HL-60 (cell line): ENCODE data around the gene UNC5C.

ENCODE experiments used
- DNase-seq, 2 experiments: peaks; one replicate each; pipeline ENCODE4 v3.0.0-alpha.2; 2010 to 2020; ENCODE audit warnings: low read depth in 1 of 2, low spot score in 1 of 2
- H3K27ac ChIP-seq: fragments of 250-450 bp; sonication (Bioruptor Pico); replicated peaks from 2 replicates; pipeline ENCODE4 v1.5.1; 2020; ENCODE audit warnings: mild to moderate bottlenecking, moderate library complexity
- H3K27me3 ChIP-seq: fragments of 250-450 bp; sonication (Bioruptor Pico); 2 replicates; pipeline ENCODE4 v1.5.1; 2021; ENCODE audit warnings: mild to moderate bottlenecking, moderate library complexity; ENCODE audit not compliant: insufficient read depth, poor library complexity, severe bottlenecking
- H3K4me3 ChIP-seq: replicated peaks from 2 replicates; pipeline ENCODE4 v1.5.1; 2011; ENCODE audit warnings: mild to moderate bottlenecking, control low read depth, low read length; ENCODE audit not compliant: insufficient read depth
- GABPA ChIP-seq: IDR thresholded peaks from 2 replicates; pipeline ENCODE4 v1.6.1; 2012; ENCODE audit warnings: low read depth
- POLR2AphosphoS5 ChIP-seq: IDR thresholded peaks from 2 replicates; pipeline ENCODE4 v1.6.1; 2012; ENCODE audit warnings: low read depth
- SPI1 ChIP-seq: IDR thresholded peaks from 2 replicates; pipeline ENCODE4 v1.6.1; 2012; ENCODE audit warnings: low read depth, mild to moderate bottlenecking, borderline replicate concordance
- TF ChIP-seq, protein P1 (sequence below): IDR thresholded peaks from one replicate; pipeline ENCODE4 v1.5.1; 2011; ENCODE audit warnings: low read length, control low read depth, inconsistent platforms; ENCODE audit not compliant: insufficient read depth
- TF ChIP-seq, protein P2 (sequence below): IDR thresholded peaks from 2 replicates; pipeline ENCODE4 v1.6.1; 2012; ENCODE audit warnings: low read depth; ENCODE audit not compliant: insufficient replicate concordance

UNC5C gene

GRCh38 chr4:95537191-95537590, 11.6 kb downstream of the UNC5C start:
- H3K27ac ChIP-seq: no peak overlapping the region
- TF ChIP-seq, protein P1, sequence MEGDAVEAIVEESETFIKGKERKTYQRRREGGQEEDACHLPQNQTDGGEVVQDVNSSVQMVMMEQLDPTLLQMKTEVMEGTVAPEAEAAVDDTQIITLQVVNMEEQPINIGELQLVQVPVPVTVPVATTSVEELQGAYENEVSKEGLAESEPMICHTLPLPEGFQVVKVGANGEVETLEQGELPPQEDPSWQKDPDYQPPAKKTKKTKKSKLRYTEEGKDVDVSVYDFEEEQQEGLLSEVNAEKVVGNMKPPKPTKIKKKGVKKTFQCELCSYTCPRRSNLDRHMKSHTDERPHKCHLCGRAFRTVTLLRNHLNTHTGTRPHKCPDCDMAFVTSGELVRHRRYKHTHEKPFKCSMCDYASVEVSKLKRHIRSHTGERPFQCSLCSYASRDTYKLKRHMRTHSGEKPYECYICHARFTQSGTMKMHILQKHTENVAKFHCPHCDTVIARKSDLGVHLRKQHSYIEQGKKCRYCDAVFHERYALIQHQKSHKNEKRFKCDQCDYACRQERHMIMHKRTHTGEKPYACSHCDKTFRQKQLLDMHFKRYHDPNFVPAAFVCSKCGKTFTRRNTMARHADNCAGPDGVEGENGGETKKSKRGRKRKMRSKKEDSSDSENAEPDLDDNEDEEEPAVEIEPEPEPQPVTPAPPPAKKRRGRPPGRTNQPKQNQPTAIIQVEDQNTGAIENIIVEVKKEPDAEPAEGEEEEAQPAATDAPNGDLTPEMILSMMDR: no peak
- TF ChIP-seq, protein P2, sequence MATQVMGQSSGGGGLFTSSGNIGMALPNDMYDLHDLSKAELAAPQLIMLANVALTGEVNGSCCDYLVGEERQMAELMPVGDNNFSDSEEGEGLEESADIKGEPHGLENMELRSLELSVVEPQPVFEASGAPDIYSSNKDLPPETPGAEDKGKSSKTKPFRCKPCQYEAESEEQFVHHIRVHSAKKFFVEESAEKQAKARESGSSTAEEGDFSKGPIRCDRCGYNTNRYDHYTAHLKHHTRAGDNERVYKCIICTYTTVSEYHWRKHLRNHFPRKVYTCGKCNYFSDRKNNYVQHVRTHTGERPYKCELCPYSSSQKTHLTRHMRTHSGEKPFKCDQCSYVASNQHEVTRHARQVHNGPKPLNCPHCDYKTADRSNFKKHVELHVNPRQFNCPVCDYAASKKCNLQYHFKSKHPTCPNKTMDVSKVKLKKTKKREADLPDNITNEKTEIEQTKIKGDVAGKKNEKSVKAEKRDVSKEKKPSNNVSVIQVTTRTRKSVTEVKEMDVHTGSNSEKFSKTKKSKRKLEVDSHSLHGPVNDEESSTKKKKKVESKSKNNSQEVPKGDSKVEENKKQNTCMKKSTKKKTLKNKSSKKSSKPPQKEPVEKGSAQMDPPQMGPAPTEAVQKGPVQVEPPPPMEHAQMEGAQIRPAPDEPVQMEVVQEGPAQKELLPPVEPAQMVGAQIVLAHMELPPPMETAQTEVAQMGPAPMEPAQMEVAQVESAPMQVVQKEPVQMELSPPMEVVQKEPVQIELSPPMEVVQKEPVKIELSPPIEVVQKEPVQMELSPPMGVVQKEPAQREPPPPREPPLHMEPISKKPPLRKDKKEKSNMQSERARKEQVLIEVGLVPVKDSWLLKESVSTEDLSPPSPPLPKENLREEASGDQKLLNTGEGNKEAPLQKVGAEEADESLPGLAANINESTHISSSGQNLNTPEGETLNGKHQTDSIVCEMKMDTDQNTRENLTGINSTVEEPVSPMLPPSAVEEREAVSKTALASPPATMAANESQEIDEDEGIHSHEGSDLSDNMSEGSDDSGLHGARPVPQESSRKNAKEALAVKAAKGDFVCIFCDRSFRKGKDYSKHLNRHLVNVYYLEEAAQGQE: no peak
- no peak for TF ChIP-seq GABPA
- no peak for TF ChIP-seq POLR2AphosphoS5
- TF ChIP-seq SPI1: no peak
- no peak overlapping the region for H3K4me3 ChIP-seq
- no peak for DNase-seq
- no peaks in the 10 kb centered on the region for H3K27me3 ChIP-seq

GRCh38 chr4:95536650-95537049, 12.1 kb downstream of the UNC5C start:
- Histone ChIP-seq H3K27me3 (no peaks in the 10 kb centered on the region), H3K4me3 (no peak overlapping the region), H3K27ac (no peak overlapping the region)
- TF ChIP-seq GABPA (no peak), POLR2AphosphoS5 (no peak), SPI1 (no peak)
- TF ChIP-seq, protein P2: no peak
- TF ChIP-seq, protein P1: no peak
- DNase-seq: no peak

- no peak for TF ChIP-seq SPI1
- TF ChIP-seq, protein P1: no peak
Observed at GRCh38 chr4:95535180-95535579, 13.6 kb downstream of the UNC5C start.

DNA sequence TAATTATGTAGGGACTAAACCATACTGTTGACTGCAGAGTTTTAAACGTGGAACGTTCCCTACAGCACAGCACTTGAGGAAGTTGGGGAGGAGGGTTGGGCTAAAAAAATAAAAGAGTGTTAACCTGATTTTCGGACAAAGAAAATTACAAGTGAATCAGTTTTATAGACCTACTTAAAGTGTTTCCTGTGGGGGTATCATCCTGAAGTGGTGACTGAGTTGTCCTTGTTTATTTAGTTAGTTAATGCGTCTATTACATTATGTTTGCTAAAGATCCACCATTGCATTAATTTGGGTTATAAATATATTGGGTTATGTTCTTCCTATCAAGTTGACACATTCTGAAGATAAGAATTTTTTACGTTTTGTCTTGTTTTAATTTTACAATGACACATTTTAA, 14.7 kb downstream of the UNC5C start:
- DNase-seq: no peak
- TF ChIP-seq, protein P1: no peak
- TF ChIP-seq GABPA: no peak
- no peak for TF ChIP-seq POLR2AphosphoS5
- no peak overlapping the region for H3K4me3 ChIP-seq
- H3K27ac ChIP-seq: no peak overlapping the region
- H3K27me3 ChIP-seq: no peaks in the 10 kb centered on the region

More at GRCh38 chr4:95535180-95535579, 13.6 kb downstream of the UNC5C start:
- Histone ChIP-seq H3K27me3 (no peaks in the 10 kb centered on the region), H3K27ac (no peak overlapping the region), H3K4me3 (no peak overlapping the region)
- no peak for DNase-seq
